ENCODE results near the gene FAM107A.

FAM107A gene

DNA sequence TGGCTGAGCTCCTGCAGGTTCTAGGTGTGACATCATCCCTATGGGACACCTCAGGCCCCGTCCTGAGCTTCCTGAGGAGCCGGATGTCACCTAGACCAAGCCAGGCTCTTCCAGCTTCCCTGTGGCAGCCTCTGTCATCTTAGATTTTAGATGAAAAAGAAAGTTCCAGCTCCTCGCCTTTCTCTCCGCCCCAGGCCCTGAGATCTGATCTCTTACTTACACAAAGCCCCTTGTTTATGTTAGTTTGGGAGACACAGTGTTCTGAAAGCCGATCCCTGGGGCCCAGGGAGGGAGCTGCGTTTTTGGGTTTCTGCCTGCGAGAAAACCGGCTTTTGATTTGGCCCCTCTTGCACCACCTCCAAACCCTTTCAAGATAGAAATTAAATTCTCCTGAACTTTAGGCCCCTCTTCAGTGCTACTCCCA, 40.2 kb upstream of the FAM107A start:
- Histone ChIP-seq H3K27ac (replicated peaks) (no peak overlapping the region), H3K27me3 (ENCODE audit: insufficient read depth, poor library complexity, severe bottlenecking) (no peaks in the 10 kb centered on the region), H3K4me3 (replicated peaks; ENCODE audit: insufficient read depth, low read length) (no peak overlapping the region)
- TF ChIP-seq REST (IDR thresholded peaks at IDR 0.05; ENCODE audit: insufficient replicate concordance, low read depth) (no peak), POLR2AphosphoS5 (IDR thresholded peaks at IDR 0.05; ENCODE audit: low read depth) (no peak), SPI1 (IDR thresholded peaks at IDR 0.05; ENCODE audit: borderline replicate concordance, low read depth) (no peak), GABPA (IDR thresholded peaks at IDR 0.05; ENCODE audit: low read depth) (no peak), CTCF (IDR thresholded peaks at IDR 0.05; ENCODE audit: insufficient read depth, low read length) (no peak)
- DNase-seq (ENCODE audit: low read depth in 1 of 2, low spot score in 1 of 2), result no peak

DNA sequence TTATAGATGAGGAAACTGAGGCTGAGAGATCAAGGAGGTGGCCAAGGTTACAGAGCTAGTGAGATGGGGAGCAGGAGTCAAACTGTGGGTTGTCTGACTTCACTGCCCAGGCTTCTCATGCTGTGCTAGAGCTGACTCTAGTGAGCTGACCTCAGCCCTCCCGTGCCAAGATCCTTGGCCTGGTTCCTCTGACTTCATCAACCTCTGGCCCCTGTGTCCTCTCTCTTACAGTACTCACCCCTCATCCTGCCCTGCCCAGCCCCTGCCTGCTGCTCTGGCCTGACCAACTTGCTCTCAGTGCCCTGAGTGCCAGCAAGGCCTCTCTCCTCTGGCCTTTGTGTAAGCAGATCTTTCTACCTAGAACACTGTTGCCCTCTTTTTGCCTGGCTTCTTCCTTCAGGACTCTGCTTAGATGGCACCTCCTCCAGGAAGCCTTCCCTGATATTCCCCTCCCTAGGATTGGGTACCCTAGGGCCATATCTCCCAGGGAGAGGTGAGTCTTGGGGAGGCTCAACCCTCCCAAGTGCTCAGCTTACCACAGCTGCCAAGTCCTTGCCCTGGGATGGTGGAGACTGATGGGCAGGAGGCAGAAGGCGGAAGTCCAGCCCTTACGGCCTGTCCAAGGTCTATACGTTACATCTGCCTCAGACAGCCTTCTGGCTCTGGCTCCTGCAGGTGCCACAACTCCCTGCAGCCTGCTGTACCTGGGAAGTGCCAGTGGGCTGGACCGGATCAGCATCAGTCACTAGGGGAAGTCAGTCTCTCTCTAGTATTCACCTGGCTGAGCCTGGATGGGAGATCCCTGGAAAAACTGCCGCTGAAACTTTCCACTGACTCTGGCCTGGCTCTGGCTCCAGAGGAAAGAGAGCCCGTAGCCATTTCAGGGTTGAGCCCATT, 36.3 kb upstream of the FAM107A start:
- no peak for DNase-seq (ENCODE audit: low read depth in 1 of 2, low spot score in 1 of 2)
- Histone ChIP-seq H3K27me3 (ENCODE audit: insufficient read depth, poor library complexity, severe bottlenecking) (no peaks in the 10 kb centered on the region), H3K4me3 (replicated peaks; ENCODE audit: insufficient read depth, low read length) (no peak overlapping the region), H3K27ac (replicated peaks) (no peak overlapping the region)
- TF ChIP-seq SPI1 (IDR thresholded peaks at IDR 0.05; ENCODE audit: borderline replicate concordance, low read depth), result no peak
- no peak for TF ChIP-seq REST (IDR thresholded peaks at IDR 0.05; ENCODE audit: insufficient replicate concordance, low read depth)
- TF ChIP-seq GABPA (IDR thresholded peaks at IDR 0.05; ENCODE audit: low read depth), result no peak
- TF ChIP-seq CTCF (IDR thresholded peaks at IDR 0.05; ENCODE audit: insufficient read depth, low read length), result no peak
- TF ChIP-seq POLR2AphosphoS5 (IDR thresholded peaks at IDR 0.05; ENCODE audit: low read depth), result no peak

DNA sequence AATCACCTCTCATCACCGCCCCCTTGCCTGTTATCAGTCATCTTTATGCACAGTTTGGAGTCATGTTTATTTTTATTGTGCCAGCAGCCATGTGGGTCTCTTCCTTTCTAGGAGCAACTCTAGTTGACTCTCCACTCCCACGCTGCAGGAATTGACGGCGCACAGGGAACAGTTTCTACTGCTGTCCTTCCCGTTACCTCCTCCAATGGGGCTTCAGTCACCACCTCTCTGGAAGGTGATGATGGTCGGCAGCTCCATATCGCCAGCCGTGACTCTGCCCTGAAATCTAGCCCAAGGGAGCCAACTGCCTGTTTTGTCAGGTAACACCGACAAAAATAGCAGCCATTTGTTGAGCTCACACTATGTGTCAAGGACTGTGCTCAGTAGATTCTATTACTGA, 35.6 kb upstream of the FAM107A start:
- TF ChIP-seq REST (IDR thresholded peaks at IDR 0.05; ENCODE audit: insufficient replicate concordance, low read depth) (no peak), GABPA (IDR thresholded peaks at IDR 0.05; ENCODE audit: low read depth) (no peak), CTCF (IDR thresholded peaks at IDR 0.05; ENCODE audit: insufficient read depth, low read length) (no peak), POLR2AphosphoS5 (IDR thresholded peaks at IDR 0.05; ENCODE audit: low read depth) (no peak), SPI1 (IDR thresholded peaks at IDR 0.05; ENCODE audit: borderline replicate concordance, low read depth) (no peak)

More for the DNA sequence above, 35.6 kb upstream of the FAM107A start:
- DNase-seq (ENCODE audit: low read depth in 1 of 2, low spot score in 1 of 2), result no peak
- Histone ChIP-seq H3K27me3 (ENCODE audit: insufficient read depth, poor library complexity, severe bottlenecking) (no peaks in the 10 kb centered on the region), H3K27ac (replicated peaks) (no peak overlapping the region), H3K4me3 (replicated peaks; ENCODE audit: insufficient read depth, low read length) (no peak overlapping the region)
